Progenitor cell of endocrine pancreas (in vitro differentiated cells): ENCODE measurements around the gene PPP1R9B. TPM values are rescaled to one million over a fixed set of nuclear protein-coding genes. Genes with fewer than 3 reads are reported as not detected.

Experiments
- DNase-seq: peaks from one replicate; pipeline ENCODE4 v3.0.0; 2021; ENCODE audit warnings: low spot score; ENCODE audit not compliant: unreplicated experiment
- H3K27ac Mint-ChIP-seq: 2 replicates; pipeline ENCODE4 v1.8.0; 2021; ENCODE audit warnings: mild to moderate bottlenecking, moderate library complexity, mixed read lengths
- H3K27me3 Mint-ChIP-seq: 2 replicates; pipeline ENCODE4 v1.8.0; 2021; ENCODE audit warnings: mixed read lengths
- H3K36me3 Mint-ChIP-seq: 2 replicates; pipeline ENCODE4 v1.8.0; 2022; ENCODE audit warnings: mixed read lengths; ENCODE audit not compliant: insufficient read depth
- H3K4me1 Mint-ChIP-seq: 2 replicates; pipeline ENCODE4 v1.8.0; 2021; ENCODE audit warnings: low read depth, mixed read lengths
- H3K4me3 Mint-ChIP-seq: 2 replicates; pipeline ENCODE4 v1.8.0; 2021; ENCODE audit warnings: low read depth, mild to moderate bottlenecking, moderate library complexity, mixed read lengths
- H3K9me3 Mint-ChIP-seq: 2 replicates; pipeline ENCODE4 v1.8.0; 2021; ENCODE audit warnings: low read depth, mixed read lengths
- total RNA-seq: library from RNA; stranded (reverse); gene quantifications from 2 replicates; pipeline ENCODE4 v1.2.1, GENCODE V29; 2021
- TF ChIP-seq, protein P1 (sequence below): fragments of 200-600 bp; sonication (generic); IDR thresholded peaks from one replicate; pipeline ENCODE4 v1.5.0; 2021; ENCODE audit warnings: antibody characterized with exemption, mild to moderate bottlenecking; ENCODE audit not compliant: unreplicated experiment

Gene PPP1R9B
- total RNA-seq, 1 donor from 2014 or later, result 35.7 TPM

DNA sequence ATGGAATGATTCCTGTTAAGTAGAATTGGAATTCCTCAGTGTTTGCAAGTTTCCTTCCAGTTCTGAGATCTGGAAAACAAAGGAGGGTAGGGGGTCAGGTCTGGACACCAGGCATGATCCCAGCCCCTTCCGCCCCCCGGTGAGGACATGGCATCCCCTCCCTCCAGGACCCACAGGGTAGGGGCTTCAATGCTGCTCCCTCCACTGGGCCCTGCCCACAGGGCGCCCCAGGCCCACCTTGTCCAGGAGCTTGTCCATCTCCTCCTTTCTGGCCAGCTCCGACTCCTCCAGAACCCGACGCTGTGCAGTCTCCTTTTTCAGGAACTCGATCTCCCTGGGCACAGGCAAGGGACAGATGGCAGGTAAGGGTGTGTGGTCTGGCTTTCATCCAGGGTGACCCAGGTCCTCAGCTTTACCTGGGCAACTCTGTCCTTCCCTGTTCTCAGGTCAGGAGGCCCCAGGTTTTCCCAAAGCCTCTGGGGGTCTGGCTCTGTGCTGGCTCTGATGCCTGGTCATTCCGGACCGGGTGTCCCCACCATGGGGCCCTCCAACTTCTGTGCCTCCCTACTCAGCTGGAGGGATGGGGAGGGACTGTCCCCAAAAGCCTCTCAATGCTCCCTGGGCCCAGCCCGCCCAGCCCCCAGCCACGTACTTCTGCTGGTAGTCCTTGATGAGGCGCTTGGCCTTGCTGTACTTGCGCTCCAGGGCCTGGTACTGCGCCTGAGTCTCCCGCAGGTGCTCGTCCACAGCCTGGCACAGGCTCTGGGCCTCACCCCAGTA is 15.0 kb downstream of the PPP1R9B start:
- TF ChIP-seq, protein P1, sequence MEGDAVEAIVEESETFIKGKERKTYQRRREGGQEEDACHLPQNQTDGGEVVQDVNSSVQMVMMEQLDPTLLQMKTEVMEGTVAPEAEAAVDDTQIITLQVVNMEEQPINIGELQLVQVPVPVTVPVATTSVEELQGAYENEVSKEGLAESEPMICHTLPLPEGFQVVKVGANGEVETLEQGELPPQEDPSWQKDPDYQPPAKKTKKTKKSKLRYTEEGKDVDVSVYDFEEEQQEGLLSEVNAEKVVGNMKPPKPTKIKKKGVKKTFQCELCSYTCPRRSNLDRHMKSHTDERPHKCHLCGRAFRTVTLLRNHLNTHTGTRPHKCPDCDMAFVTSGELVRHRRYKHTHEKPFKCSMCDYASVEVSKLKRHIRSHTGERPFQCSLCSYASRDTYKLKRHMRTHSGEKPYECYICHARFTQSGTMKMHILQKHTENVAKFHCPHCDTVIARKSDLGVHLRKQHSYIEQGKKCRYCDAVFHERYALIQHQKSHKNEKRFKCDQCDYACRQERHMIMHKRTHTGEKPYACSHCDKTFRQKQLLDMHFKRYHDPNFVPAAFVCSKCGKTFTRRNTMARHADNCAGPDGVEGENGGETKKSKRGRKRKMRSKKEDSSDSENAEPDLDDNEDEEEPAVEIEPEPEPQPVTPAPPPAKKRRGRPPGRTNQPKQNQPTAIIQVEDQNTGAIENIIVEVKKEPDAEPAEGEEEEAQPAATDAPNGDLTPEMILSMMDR, result no peak
- Mint-ChIP-seq H3K36me3 (peaks cover 29% of the 10 kb centered on the region), H3K4me3 (no peak overlapping the region), H3K27ac (no peak overlapping the region), H3K9me3 (no peaks in the 10 kb centered on the region), H3K4me1 (peaks cover 5% of the 10 kb centered on the region), H3K27me3 (peaks cover 13% of the 10 kb centered on the region)
- DNase-seq, result no peak

DNA sequence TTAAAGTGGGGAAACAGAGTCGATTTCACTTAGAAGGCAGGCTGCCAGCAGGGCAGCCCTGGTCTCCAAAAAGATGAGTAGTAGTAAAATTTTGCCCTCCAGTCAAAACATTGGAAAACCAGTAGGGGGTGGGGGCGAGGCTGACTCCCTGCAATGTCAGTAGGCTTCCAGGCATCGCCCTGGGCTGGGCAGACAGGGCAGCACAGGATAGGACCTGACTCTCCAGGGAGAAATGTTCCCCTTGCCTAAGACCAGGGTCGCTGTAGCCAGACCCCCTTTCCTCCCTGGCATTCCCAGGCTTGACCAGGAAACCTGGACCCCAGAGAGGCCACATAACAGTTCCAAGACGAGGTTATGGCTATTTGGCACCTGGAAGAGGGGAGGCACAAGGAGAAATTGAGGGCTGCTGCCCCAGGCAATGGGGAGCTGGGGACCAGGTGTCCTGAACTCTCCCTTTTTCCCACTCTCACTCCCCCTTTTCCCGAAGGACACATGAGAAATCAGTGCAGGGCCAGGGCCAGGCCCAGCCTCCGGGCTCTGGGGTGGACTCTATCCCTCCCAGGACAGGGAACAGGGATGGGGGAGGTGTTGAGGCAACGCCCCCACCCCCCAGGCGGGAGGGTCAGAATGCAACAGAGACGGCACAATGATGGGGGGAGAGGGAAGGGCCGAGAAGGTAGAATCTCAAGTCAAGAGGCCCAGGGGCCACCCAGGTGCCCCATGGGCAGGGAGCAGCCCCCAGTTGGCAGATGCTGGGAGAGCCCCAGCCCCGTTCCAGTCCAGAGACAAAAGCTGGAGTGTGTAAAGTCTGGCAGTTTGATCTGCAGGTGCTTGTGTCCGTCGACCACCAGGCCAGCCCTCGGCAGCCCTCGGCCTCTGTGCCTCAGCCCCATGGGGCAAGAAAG is 16.0 kb downstream of the PPP1R9B start:
- H3K9me3 Mint-ChIP-seq, result no peaks in the 10 kb centered on the region
- TF ChIP-seq, protein P1, result no peak
- H3K36me3 Mint-ChIP-seq, result peaks cover 23% of the 10 kb centered on the region
- H3K4me3 Mint-ChIP-seq, result no peak overlapping the region
- no peak overlapping the region for H3K27ac Mint-ChIP-seq
- no peak for DNase-seq
- H3K4me1 Mint-ChIP-seq, result peaks cover 5% of the 10 kb centered on the region
- H3K27me3 Mint-ChIP-seq, result peaks cover 16% of the 10 kb centered on the region

DNA sequence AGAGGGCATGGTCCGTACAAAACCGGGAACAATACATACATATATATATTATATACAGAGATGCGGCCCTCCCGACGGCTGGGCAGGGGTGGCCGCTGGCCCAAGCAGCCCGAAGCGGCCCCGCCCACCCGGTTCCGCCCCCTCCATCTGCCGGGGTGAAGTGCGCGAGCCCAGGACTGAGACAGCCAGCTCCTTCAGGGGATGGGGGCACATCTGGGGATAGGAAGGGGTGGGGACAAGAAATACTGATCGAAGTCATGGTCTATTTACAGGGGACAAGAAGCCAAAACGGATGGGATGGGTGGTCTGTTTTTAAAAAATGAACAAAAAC is 16.7 kb downstream of the PPP1R9B start:
- no peak overlapping the region for H3K4me3 Mint-ChIP-seq
- H3K27me3 Mint-ChIP-seq, result peaks cover 18% of the 10 kb centered on the region
- H3K9me3 Mint-ChIP-seq, result no peaks in the 10 kb centered on the region
- TF ChIP-seq, protein P1, result no peak
- DNase-seq, result no peak
- peaks cover 7% of the 10 kb centered on the region for H3K4me1 Mint-ChIP-seq
- H3K36me3 Mint-ChIP-seq, result peaks cover 19% of the 10 kb centered on the region
- H3K27ac Mint-ChIP-seq, result no peak overlapping the region

DNA sequence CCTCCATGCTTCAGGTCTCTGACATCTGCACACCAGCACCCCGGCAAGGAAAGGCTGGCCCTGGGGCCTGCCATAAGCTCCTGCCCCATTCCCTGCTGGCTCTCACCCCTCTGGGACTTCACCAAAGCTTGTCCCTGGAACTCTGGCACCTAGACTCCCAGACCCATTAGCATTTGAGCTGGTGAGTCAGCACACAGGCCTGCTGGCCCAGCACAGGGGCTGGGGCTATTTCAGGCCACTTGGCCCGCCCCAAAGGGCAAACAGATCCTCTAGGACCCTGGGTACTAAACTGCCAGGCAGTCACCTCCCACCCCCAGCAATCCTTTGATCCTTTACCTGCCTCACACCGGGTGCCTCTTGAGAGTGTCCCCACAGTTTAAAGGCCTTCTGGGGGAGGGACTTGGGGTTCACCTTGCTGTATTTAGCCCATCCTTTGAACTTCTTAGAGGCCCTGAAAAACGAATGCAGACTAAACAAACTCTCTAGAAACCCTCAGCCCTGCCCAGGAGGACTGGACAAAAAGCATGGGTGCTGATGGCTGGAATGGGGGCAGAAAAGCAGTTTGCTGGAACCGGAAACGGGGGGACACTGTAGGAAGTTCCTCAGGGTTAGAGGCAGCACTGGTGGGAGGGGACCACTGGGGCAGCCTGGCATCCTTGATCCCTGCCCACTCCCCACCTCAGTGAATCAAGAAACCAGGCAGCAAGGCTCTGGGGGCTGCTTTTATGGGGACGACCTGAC is 17.3 kb downstream of the PPP1R9B start:
- TF ChIP-seq, protein P1, result no peak
- H3K4me1 Mint-ChIP-seq, result peaks cover 11% of the 10 kb centered on the region
- H3K36me3 Mint-ChIP-seq, result peaks cover 15% of the 10 kb centered on the region
- peaks cover 22% of the 10 kb centered on the region for H3K27me3 Mint-ChIP-seq
- H3K9me3 Mint-ChIP-seq, result no peaks in the 10 kb centered on the region
- DNase-seq, result no peak
- no peak overlapping the region for H3K27ac Mint-ChIP-seq
- H3K4me3 Mint-ChIP-seq, result no peak overlapping the region
